SJCRH30 (cell line): Measurements from ENCODE around the gene PRELID2. TPM values are rescaled to one million over a fixed set of nuclear protein-coding genes. Genes with fewer than 3 reads are reported as not detected.
"Not testable (repeated sequence)": the region's sequence is repeated elsewhere in the genome, so short reads cannot be mapped to it uniquely, and the experiment has no call there.

Experiments used
- DNase-seq, 2 experiments: peaks; one replicate each; pipeline ENCODE4 v3.0.0-alpha.2; 2015 to 2020
- H3K27ac ChIP-seq: fragments of 250-450 bp; sonication (Bioruptor Pico); 2 replicates; pipeline ENCODE4 v1.5.1; 2020; ENCODE audit warnings: mild to moderate bottlenecking, moderate library complexity
- H3K27me3 ChIP-seq: fragments of 250-450 bp; sonication (Bioruptor Pico); 2 replicates; pipeline ENCODE4 v1.5.1; 2020; ENCODE audit warnings: mild to moderate bottlenecking, moderate library complexity
- H3K36me3 ChIP-seq: fragments of 250-450 bp; sonication (Bioruptor Pico); 2 replicates; pipeline ENCODE4 v1.5.1; 2020; ENCODE audit warnings: mild to moderate bottlenecking, moderate library complexity
- H3K4me1 ChIP-seq: fragments of 250-450 bp; sonication (Bioruptor Pico); 2 replicates; pipeline ENCODE4 v1.5.1; 2020; ENCODE audit warnings: mild to moderate bottlenecking, moderate library complexity
- H3K4me3 ChIP-seq: fragments of 250-450 bp; sonication (Bioruptor Pico); 2 replicates; pipeline ENCODE4 v1.5.1; 2020; ENCODE audit warnings: mild to moderate bottlenecking, moderate library complexity
- H3K9me3 ChIP-seq: fragments of 250-450 bp; sonication (Bioruptor Pico); replicated peaks from 2 replicates; pipeline ENCODE4 v1.5.1; 2020; ENCODE audit warnings: mild to moderate bottlenecking, moderate library complexity
- total RNA-seq: library from RNA; depleted of rRNA; stranded (reverse); fragments of >200 nt; shearing (Covaris generic); gene quantifications from 2 replicates; pipeline ENCODE4 v1.2.3, GENCODE V29; 2014

The PRELID2 gene
- total RNA-seq, 1 experiment from 2014 or later = 0.06 TPM

DNA sequence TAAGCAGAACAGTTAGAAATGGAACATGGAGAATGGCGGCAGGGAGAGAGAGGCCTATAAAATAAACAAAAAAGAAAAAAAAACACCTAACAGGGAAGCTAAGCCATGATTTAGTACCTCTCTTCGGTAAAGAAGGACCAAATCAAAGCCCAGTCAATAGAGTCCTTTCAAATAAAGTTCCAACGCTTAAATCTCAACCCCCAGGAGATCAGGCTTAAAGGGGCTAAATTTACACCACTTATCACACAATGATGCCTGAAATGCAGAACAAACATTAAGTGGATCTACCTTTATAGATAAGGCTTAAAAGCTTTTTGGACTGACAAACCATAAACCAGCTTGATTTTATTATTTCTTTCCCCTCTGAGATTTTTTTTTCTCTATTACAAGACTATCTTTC, 66.3 kb downstream of the PRELID2 start:
- H3K9me3 ChIP-seq = no peaks in the 10 kb centered on the region
- H3K27me3 ChIP-seq = no peaks in the 10 kb centered on the region
- no peak overlapping the region for H3K4me3 ChIP-seq
- no peaks in the 10 kb centered on the region for H3K4me1 ChIP-seq
- no peak for DNase-seq
- H3K36me3 ChIP-seq = no peaks in the 10 kb centered on the region
- no peak overlapping the region for H3K27ac ChIP-seq

GRCh38 chr5:145764325-145764724, 70.8 kb downstream of the PRELID2 start:
- no peak overlapping the region for H3K27ac ChIP-seq
- no peaks in the 10 kb centered on the region for H3K4me1 ChIP-seq
- H3K36me3 ChIP-seq = no peaks in the 10 kb centered on the region
- DNase-seq = no peak
- no peak overlapping the region for H3K4me3 ChIP-seq
- no peaks in the 10 kb centered on the region for H3K9me3 ChIP-seq
- H3K27me3 ChIP-seq = no peaks in the 10 kb centered on the region

DNA sequence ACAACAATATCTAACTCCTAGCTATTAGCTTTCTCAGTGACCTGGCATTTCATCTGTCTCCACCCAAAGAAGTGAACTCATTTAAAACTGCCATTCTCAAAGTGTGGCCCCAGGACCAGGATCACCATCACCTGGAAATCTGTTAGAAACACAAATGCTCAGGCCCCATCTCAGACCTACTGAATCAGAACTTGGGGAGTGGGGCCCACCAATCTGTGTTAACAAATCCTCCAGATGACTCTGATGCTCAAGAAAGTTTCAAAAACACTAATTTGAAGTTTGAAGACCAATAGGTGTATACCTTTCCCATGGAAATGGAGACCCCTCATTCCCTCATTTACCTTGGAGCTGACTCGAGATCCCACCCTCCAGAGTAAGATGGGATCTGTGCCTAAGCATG, 72.3 kb downstream of the PRELID2 start:
- Histone ChIP-seq H3K27me3 (no peaks in the 10 kb centered on the region), H3K27ac (no peak overlapping the region), H3K4me3 (no peak overlapping the region), H3K36me3 (no peaks in the 10 kb centered on the region), H3K4me1 (no peaks in the 10 kb centered on the region), H3K9me3 (no peaks in the 10 kb centered on the region)
- DNase-seq = no peak

DNA sequence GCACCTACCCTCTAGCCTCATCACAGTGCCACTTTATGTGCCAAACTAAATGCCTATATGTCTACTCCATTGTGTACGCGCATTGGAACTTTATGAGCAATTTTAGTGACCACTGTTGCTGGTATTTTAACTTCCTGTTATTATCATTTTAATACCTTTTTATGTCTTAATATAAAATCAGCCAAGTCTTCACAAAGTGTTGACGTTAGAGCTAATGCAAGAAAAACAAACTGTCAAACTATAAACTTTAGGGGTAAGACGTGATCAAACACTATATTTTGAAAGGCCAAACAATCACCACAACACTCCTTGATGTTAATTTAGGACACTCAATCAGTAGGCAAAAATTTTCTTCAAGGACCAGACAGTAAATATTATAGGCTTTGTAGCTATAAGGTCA, 73.9 kb downstream of the PRELID2 start:
- no peak for DNase-seq
- Histone ChIP-seq H3K27ac (no peak overlapping the region), H3K27me3 (no peaks in the 10 kb centered on the region; the same call in 1 of the 2 replicates), H3K4me3 (no peak overlapping the region), H3K4me1 (no peaks in the 10 kb centered on the region), H3K9me3 (no peaks in the 10 kb centered on the region), H3K36me3 (no peaks in the 10 kb centered on the region)

- H3K4me1 ChIP-seq = no peaks in the 10 kb centered on the region
- DNase-seq = no peak
- no peak overlapping the region for H3K27ac ChIP-seq
Measured at GRCh38 chr5:145760660-145761059, 74.5 kb downstream of the PRELID2 start.

GRCh38 chr5:145752947-145753346, 82.2 kb downstream of the PRELID2 start:
- H3K27me3 ChIP-seq = no peaks in the 10 kb centered on the region; the same call in 1 of the 2 replicates
- no peaks in the 10 kb centered on the region for H3K4me1 ChIP-seq
- no peaks in the 10 kb centered on the region for H3K36me3 ChIP-seq
- H3K9me3 ChIP-seq = no peaks in the 10 kb centered on the region
- DNase-seq = no peak
- no peak overlapping the region for H3K27ac ChIP-seq
- H3K4me3 ChIP-seq = no peak overlapping the region

More at GRCh38 chr5:145760660-145761059, 74.5 kb downstream of the PRELID2 start:
- H3K36me3 ChIP-seq = no peaks in the 10 kb centered on the region
- H3K27me3 ChIP-seq = no peaks in the 10 kb centered on the region; the same call in 1 of the 2 replicates
- H3K4me3 ChIP-seq = no peak overlapping the region
- no peaks in the 10 kb centered on the region for H3K9me3 ChIP-seq

- DNase-seq = no peak
- H3K9me3 ChIP-seq = no peaks in the 10 kb centered on the region
Measured at GRCh38 chr5:145752534-145752933, 82.6 kb downstream of the PRELID2 start.

GRCh38 chr5:145750199-145750598, 84.9 kb downstream of the PRELID2 start:
- Histone ChIP-seq H3K9me3 (no peaks in the 10 kb centered on the region), H3K4me1 (no peaks in the 10 kb centered on the region), H3K36me3 (no peaks in the 10 kb centered on the region), H3K27ac (no peak overlapping the region), H3K4me3 (no peak overlapping the region), H3K27me3 (no peaks in the 10 kb centered on the region)
- DNase-seq = no peak

More at GRCh38 chr5:145752534-145752933, 82.6 kb downstream of the PRELID2 start:
- Histone ChIP-seq H3K27ac (no peak overlapping the region), H3K27me3 (no peaks in the 10 kb centered on the region; the same call in 1 of the 2 replicates), H3K4me3 (no peak overlapping the region), H3K4me1 (no peaks in the 10 kb centered on the region), H3K36me3 (no peaks in the 10 kb centered on the region)

GRCh38 chr5:145743396-145744061, 91.6 kb downstream of the PRELID2 start:
- Histone ChIP-seq H3K9me3 (no peaks in the 10 kb centered on the region), H3K27me3 (no peaks in the 10 kb centered on the region), H3K36me3 (no peaks in the 10 kb centered on the region), H3K27ac (no peak overlapping the region), H3K4me1 (no peaks in the 10 kb centered on the region), H3K4me3 (no peak overlapping the region)
- peak; percentile 71 to 73 for DNase-seq

DNA sequence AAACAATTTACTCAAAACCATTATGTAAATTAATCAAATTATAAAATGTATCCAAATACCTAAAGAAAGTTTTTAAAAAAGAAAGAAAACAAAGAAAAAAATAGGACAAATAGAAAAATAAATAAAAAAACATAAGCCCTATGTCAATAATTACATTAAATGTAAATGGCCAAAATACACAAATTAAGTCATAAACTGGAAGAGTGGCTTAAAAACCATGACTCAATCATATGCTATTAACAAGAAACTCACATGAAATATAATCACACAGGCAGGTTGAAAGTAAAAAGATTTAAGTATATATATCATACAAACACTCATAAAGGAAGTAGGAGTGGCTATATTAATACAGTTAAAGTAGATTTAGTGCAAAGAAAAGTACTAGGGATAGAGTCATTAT, 95.3 kb downstream of the PRELID2 start:
- no peaks in the 10 kb centered on the region for H3K36me3 ChIP-seq
- no peaks in the 10 kb centered on the region for H3K9me3 ChIP-seq
- H3K4me1 ChIP-seq = no peaks in the 10 kb centered on the region
- H3K4me3 ChIP-seq = no peak overlapping the region
- H3K27ac ChIP-seq = no peak overlapping the region
- DNase-seq = no peak
- 0 out of 2 replicates have a peak, but pooled peaks cover 2% of the 10 kb centered on the region for H3K27me3 ChIP-seq

- no peaks in the 10 kb centered on the region for H3K36me3 ChIP-seq
- no peaks in the 10 kb centered on the region for H3K4me1 ChIP-seq
- H3K27me3 ChIP-seq = 0 out of 2 replicates have a peak, but pooled peaks cover 5% of the 10 kb centered on the region
- no peak overlapping the region for H3K27ac ChIP-seq
- no peak overlapping the region for H3K4me3 ChIP-seq
- DNase-seq = no peak
- no peaks in the 10 kb centered on the region for H3K9me3 ChIP-seq
Measured at GRCh38 chr5:145738227-145738626, 96.9 kb downstream of the PRELID2 start.

GRCh38 chr5:145737578-145737977, 97.6 kb downstream of the PRELID2 start:
- no peak overlapping the region for H3K27ac ChIP-seq
- H3K4me1 ChIP-seq = no peaks in the 10 kb centered on the region
- no peak overlapping the region for H3K4me3 ChIP-seq
- H3K27me3 ChIP-seq = 0 out of 2 replicates have a peak, but pooled peaks cover 5% of the 10 kb centered on the region
- no peaks in the 10 kb centered on the region for H3K36me3 ChIP-seq
- no peak for DNase-seq
- H3K9me3 ChIP-seq = no peaks in the 10 kb centered on the region

DNA sequence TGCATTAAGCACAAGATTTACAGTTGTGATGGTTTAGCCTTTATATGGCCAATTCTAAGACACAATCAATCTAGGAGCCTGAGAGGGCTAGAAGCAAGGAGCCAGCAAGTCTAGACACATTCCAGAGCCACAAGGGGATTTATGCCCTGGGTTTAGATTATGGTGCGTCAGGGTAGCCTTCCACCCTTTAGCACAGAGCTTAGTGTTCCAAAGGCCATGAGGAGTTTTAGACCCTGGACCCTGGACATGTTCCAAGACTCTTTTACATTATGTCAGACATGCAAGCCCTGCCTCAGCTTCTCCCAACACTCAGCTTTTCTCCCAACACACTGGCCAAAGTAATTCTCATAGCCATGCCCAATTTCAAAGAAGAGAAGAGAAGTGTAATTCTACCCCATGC, 105.2 kb downstream of the PRELID2 start:
- H3K27me3 ChIP-seq, H3K9me3 ChIP-seq, H3K4me3 ChIP-seq, H3K36me3 ChIP-seq, DNase-seq, H3K27ac ChIP-seq, H3K4me1 ChIP-seq: not testable (repeated sequence)

DNA sequence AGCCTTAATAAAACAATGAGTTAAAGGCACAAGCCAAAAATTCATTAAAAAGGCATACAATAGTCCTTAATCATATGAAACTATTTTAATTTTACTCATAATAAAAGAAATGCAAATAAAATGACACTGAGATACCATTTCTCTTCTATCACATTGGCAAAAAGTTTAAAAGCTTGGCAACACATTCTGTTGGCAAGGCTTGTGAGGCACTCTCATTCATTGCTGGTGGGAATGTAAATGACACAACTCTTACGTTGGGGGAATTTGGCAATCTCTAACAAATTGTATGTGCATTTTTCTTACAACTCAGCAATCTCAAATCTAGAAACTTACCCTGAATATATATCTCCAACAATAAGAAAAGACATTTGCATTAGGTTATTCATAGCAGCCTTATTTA, 111.6 kb downstream of the PRELID2 start:
- Histone ChIP-seq H3K4me3 (no peak overlapping the region), H3K9me3 (no peaks in the 10 kb centered on the region), H3K27ac (no peak overlapping the region), H3K4me1 (no peaks in the 10 kb centered on the region), H3K27me3 (no peaks in the 10 kb centered on the region), H3K36me3 (no peaks in the 10 kb centered on the region)
- DNase-seq = no peak

GRCh38 chr5:145718956-145719355, 116.2 kb downstream of the PRELID2 start:
- H3K9me3 ChIP-seq = no peaks in the 10 kb centered on the region
- H3K27ac ChIP-seq = no peak overlapping the region
- peak in 1 of 2 experiments; percentile 16 for DNase-seq
- no peak overlapping the region for H3K4me3 ChIP-seq
- no peaks in the 10 kb centered on the region for H3K36me3 ChIP-seq
- H3K27me3 ChIP-seq = 0 out of 2 replicates have a peak, but pooled peaks cover 3% of the 10 kb centered on the region
- no peaks in the 10 kb centered on the region for H3K4me1 ChIP-seq

DNA sequence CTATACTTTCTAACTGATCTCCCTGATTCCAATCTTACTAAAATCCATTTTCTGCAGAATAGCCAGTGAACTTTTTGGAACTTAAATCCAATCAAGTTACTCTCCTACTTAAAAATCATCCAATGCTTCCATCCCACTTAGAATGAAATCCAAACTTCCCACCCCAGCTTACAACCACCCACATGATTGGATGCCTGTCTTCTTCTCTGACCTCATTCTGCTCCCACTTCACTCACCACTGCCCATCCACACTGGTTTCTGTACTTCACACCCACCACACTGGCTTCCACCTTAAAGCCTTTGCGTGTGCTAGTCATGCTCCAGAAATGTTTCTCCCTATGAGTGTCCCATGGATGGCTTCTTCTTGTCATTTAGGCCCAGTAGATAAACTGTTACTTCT, 119.7 kb downstream of the PRELID2 start:
- DNase-seq = no peak
- Histone ChIP-seq H3K36me3 (no peaks in the 10 kb centered on the region), H3K27ac (no peak overlapping the region), H3K4me1 (no peaks in the 10 kb centered on the region), H3K27me3 (0 out of 2 replicates have a peak, but pooled peaks cover 3% of the 10 kb centered on the region), H3K4me3 (no peak overlapping the region), H3K9me3 (no peaks in the 10 kb centered on the region)
